Stimulated activated CD8-positive, alpha-beta memory T cell treated with anti-CD3 and anti-CD28 coated beads, Interleukin-7, amount 100 ng/mL, for 24 hours (primary cell): ENCODE measurements around the gene IRF2.

Experiments
- DNase-seq: peaks from one replicate; pipeline ENCODE4 v3.0.0-alpha.2; 2020; ENCODE audit warnings: low read depth

The IRF2 gene

DNA sequence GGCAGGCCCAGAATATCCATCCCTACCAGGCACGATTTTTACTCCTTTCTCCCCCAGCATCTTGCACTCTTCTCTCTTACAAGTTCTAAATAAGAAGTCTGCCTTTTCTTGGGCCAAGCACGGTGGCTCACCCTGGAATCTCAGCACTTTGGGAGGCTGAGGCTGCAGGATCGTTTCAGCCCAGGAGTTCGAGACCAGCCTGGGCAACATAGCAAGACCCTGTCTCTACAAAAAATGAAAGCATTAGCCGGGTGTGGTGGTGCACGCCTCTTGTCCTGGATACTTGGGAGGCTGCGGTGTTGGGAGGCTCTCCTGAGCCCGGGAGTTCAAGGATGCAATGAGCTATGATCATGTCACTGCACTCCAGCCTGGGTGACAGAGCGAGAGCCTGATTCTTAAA, 64.8 kb downstream of the IRF2 start:
- DNase-seq: no peak

DNA sequence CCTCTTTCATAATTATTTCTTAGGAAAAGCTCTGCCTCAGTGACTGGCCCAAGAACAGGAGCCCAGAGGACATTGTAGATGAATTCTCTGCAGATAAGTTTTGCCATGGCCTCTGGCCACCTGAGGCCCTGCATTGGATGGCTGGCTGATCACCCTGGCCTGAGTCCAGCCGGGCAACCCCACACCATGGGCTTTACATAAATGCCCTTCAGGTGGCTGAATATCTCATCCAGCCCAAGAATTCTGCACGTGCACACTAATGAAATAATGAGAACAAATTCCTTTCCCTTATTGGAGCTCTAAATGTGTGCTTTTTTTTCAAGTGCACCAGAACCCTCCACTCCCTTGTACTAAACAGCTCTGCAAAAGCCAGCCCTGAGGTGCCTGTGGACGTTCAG, 65.7 kb downstream of the IRF2 start:
- DNase-seq: no peak

DNA sequence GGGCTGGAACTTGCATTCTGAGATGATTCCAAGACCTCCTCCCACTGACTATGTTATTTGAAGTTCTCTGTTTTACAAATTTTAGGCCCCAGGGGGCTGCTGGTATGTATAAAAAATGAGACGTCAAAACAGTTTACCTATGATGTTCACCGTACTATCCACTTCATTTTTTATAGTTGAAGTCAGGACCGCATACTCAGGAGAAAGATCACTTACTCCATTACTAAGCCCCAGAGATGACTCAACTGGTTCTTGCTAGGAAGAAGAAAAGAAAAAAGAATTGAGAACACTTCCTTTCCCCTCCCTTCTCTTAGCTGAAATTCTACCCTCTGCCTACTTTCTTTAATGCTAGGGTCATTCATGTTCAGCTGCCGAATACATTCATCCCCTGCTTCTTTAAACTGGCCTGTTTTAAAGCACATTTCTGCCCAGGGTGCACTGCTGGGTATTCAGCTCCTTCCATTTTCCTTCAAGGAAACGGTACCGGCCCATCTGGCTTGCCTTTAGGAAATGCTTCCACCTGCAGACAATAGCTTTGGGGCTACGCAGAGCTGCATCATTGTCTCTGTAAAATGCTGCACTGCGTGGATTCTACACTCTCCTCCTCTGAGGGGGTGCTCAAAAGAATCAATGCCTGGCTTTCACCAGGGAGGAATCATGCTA, 66.2 kb downstream of the IRF2 start:
- no peak for DNase-seq

DNA sequence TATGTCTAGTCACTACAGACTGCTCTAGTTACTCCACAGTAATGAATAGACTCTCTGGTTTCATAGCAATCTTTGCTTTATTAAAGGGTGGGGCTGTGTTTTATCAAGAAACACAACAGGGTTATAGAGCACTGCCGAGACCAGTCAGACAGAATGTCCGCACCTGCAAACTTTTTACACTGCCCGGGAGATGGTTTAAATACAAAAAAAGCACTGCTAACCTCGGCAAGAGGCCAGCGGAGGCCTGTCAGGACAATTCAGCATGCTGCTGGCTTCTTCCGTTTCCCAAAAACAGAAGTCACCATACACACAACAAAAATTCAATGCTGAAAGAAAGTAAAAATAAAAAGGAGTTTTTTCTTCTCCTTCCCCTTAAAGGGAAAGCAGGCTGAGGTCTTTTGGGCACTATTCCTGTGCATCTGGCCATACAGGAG, 67.4 kb downstream of the IRF2 start:
- no peak for DNase-seq

DNA sequence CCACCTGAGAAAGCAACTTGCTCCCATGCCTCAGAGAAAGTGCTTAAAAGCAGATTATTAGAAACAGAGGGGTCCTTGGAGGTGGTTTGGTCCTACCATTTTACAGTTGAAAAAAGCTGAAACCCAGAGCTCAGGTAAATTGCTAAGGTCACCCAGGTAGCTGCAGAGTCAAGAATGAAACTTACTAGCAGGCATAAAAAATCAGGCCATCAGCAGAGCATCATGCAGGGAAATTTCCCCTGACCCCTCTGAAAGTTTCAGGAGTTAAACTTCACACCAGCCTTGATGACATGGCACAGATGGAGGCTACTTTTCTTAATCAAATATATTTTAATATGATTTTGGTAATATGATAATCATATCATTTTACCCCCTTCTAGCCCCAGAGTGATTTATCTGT, 70.3 kb downstream of the IRF2 start:
- DNase-seq: no peak

DNA sequence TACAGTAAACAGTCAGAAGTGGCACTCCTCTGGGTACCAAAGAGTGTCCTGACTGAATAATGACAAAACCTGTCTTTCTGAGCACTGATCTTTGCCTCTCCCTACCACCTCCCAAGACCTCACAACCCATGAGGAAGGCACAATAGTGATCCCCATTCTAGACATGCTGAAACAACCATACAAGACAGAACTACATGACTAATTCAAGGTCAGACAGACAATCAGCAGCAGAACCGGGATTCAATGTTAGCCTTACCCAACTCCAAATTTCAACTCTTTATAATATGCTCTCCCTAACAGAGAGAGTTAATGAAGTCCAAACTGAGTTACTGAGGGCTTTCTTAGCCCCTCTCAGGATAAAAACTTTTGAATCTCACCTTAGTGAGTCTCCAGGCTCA, 71.0 kb downstream of the IRF2 start:
- DNase-seq: no peak

DNA sequence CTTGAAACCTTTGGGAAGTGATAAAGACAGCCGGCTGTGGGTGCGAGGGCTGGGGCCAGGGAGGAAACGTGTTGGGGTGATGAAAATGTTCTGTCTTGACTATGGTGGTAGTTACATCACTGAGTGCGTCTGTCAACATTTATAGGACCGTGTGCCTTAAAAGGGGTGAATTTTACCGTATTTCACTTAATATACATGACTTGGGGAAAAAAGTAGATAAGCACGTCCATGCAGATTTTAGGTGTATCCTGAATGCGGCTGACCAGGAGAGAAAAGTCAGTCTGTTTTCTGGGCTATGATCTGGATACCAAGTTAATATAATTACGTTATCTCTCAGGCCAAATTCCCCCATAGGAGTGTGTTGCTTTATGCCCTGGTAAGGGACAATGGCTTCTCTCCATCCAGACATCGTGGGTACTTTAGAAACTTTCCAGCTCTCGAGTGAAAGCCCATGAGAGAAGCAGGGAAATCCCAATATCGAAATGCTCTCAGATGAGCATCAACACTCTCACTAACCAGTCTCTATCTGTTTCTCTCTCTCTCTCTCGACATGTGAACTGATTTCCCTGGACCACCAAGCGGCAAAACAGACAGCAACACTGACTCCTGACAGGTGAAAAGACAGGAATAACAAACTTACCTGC, 71.5 kb downstream of the IRF2 start:
- no peak for DNase-seq

DNA sequence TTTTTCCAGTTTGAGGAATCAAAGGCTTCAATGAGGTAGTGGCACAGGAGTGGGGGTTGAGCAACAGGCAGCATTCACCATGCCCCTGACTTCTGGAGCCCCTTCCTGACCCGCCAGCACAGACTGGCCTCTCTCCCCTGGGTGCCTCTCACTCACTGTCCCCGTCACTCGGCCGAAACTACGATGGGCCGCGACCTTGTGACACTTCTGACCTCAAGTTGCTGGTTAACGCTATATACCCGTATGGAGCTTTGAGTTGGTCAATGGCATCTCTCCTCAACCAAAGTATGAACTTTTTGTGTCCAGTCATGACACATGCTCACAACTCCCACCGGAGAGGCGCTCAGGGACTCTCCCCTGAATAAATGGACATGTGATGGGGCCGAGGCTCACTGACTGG, 72.1 kb downstream of the IRF2 start:
- no peak for DNase-seq

DNA sequence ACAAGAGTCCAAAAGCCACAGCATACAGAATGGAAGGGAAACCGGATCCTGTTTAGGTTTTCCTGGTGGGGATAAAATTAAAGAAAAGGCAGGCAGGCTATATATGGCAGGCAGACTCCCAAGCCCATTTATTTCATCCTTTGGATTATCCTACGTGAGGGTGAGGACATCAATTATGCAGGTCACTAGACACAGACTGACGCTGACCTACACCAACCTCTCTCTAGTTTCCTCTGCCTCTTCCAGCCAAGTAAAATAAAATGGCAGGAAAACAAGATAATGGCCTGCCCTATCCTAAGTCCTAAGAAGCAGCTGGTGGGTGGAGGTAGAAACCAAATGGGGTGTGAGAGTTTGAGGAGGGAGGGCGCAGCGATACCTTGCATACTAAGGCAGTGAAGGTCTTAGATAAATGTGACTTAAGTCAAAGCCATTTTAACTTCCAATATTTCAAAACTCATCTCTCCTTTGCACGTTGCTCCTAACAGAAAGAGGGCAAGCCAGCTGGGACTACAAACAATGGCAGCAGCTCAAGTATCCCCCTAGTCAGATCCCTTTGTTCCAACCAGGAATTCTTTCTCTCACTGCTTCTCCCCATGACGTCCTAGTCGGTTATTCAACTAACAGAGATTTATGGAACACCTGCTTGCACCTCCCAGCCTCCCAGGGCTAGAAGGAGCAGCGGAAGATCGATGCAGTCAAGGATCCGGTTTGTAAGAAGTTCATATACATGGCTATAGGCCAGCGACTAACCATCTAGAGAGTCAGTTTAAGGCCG, 72.8 kb downstream of the IRF2 start:
- no peak for DNase-seq

DNA sequence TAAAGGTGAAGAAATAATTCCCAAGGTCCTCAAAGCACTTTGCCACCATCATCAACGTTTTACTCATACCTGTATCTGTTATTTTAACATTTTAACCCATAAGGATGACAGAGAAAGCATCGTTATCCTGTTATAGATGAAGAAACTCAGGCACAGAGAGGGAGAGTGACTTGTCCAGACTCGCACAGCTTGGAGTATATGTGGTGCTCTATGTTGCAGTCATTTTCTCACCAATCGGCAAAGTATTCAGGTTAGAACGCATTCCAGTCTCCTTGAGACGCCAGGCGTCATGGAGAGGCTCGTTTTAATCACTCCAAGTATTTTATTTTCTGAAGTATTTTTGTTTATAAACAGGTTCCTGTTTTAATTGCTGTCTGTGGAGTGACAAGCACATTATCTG, 73.5 kb downstream of the IRF2 start:
- no peak for DNase-seq

DNA sequence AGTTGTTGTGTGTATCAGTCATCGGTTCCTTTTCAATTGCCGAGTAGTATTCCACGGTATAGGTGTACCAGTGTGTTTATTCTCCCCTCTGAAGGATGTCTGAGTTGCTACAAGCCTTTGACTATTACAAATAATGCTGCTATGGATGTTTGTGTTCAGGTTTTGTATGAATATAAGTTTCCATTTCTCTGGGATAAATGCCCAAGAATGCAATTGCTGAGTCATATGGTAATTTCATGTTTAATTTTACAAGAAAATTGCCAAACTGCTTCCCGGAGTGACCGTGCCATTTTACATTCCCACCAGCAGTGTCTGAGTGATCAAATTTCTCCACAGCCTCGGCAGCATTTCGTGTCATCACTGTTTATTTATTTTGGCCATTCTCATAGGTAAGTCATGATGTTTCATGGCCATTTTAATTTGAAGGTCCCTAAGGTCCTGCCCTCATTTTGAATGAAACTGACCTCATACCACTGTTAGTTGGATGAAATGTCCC, 73.9 kb downstream of the IRF2 start:
- DNase-seq: no peak

DNA sequence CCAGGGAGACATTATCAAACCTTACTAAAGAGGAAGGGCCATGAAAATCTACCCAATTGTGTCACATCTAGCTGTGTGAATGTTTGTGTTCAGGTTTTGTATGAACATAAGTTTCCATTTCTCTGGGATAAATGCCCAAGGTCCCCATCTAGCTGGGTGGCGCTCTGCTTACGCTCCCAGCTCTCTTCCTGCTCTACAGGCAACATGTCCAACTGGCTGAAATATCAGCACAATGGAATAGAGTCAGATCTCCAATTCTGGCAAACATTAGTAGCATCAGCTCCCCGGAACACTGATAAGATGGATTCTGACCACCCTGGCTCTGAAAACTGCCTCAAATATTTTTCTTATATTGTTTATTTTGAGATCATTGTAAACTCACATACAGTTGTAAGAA, 74.8 kb downstream of the IRF2 start:
- no peak for DNase-seq

DNA sequence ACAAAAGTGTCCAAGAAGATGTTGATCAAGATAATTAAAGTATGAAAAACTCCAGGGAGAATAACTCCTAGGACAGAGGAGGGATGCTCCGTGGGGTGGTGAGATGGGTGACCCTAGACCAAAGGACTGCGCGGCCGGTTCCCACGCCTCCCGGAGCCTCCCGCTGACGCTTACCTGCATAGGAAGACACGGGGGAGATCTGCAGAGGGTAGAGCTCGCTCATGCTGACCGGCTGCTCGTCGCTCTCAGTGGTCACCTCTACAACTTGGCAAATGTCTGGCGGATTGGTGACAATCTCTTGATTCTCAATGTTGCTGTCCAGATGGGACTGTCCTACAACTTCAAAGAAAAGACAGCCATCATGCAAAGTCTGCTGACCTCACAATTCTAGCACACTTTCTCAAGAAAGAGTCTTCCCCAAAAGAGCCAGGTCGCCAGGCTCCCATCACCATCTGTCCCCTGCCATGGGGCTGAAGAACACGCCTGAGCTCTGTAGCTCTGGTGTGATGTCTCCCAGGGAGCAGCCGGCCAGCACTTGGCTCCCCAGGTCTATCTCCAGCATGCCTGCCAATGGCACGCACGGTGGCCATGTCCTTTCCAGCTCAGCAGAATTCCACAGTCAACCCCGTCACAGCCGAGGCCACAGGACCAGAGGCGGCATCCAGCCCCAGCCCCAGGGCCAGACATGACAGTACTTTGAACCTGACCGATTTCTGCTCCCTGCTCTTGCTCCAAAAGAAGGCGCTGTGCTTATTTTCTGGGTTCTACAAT, 75.4 kb downstream of the IRF2 start:
- DNase-seq: no peak

DNA sequence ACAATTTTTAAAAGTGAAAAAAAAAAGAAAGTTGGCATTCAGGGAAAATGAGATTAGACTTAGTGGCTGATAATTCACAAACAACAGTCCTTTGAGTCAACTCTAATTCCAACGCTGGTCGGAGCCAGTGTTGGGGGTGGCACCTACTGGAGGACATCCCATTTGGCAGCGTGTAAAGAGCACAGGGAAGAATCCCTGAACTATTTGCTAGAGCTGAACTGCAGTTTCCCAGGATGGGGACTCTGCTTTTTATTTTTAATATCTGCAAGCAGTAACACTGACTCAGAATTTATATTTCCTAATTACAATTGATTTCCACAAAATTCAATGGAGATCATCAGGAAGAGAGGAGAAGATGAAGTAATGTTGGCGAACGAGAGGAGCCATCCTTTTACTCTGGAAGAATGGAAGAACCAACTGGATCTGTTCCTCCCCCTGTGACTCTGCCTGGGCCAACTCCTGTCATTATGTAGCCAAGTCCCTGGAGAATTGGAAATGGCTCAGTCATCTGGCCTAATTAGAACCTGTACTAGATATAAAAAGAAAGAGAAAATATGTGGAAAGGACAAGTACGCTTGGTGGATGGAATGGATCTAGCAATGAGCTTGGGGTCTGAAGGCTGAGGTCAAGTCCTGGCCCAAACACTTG, 76.7 kb downstream of the IRF2 start:
- DNase-seq: no peak

DNA sequence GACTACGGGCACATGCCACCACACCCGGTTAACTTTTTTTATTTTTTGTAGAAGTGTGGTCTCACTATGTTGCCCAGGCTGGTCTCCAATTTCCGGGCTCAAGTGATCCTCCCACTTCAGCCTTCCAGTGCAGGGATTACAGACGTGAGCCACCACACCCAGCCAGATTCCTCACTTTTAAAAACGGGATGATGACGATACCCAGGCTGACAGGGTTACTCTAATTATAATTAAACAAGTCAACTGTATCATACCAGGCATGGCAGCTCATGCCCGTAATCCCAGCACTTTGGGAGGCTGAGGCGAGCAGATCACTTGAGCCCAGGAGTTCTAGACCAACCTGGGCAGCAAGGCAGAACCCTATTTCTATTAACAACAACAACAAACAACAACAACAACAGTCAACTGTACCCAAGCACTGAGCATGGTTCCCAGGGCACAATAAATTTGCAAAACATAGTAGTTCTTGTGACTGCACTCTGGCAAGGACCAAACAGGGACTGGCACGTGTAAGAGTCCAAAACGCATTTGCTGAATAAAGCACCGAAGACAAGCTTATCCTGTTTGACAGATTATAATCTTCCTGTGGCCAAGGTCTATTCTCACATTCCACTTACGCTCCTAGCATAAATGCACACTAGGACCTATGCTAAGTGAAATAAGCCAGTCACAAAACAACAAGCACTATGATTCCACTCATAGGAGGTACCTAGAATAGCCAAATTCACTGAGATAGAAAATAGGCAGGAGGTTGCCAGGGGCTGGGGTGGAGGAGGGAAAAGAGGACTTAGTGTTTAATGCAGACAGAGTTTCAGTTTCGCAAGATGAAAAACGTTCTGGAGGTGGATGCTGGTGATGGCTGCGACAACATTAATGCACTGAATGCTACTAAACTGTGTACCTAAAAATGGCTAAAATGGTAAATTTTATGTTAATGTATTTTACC, 77.5 kb downstream of the IRF2 start:
- no peak for DNase-seq

DNA sequence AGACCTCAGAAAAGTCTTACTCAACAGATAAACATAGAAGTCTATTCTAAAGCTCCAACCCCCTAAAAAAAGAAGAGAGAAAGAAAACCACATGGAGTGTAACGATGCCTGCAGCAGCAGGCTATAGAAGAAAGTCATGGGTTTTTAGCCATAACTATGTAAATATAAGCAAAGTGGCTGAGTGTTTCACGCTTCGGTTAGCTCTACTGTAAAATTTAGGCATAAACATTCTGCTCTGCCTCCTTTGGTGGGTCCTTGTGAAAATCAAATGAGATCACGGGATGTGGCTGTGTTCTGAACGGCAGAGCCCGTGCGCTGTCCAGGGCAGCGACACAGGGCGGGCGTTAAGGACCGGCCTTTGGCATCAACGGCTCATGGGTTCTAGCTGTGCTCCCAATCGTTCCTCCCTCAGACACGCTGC, 78.4 kb downstream of the IRF2 start:
- no peak for DNase-seq

DNA sequence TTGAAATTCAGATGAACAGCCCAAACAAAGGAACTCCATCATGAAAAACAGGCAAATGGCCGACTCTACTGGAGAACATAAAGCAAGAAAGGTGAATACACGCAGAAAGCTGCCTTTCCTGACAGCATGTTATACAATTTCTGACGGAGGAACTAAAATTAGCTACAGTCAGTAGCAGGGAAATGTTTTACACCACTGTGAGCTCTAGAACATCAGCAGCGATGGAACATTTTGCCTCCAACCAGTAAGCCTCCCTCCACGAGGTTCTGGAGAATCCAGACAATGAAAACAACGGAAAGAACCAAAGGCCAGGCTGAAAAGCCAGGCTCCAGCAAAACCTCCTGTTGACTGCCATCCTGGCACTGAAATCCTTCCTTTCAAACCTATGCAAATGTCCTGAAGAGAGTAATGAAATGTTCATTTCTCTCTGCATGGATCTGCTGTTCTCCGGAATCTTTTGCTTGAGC, 78.9 kb downstream of the IRF2 start:
- no peak for DNase-seq

DNA sequence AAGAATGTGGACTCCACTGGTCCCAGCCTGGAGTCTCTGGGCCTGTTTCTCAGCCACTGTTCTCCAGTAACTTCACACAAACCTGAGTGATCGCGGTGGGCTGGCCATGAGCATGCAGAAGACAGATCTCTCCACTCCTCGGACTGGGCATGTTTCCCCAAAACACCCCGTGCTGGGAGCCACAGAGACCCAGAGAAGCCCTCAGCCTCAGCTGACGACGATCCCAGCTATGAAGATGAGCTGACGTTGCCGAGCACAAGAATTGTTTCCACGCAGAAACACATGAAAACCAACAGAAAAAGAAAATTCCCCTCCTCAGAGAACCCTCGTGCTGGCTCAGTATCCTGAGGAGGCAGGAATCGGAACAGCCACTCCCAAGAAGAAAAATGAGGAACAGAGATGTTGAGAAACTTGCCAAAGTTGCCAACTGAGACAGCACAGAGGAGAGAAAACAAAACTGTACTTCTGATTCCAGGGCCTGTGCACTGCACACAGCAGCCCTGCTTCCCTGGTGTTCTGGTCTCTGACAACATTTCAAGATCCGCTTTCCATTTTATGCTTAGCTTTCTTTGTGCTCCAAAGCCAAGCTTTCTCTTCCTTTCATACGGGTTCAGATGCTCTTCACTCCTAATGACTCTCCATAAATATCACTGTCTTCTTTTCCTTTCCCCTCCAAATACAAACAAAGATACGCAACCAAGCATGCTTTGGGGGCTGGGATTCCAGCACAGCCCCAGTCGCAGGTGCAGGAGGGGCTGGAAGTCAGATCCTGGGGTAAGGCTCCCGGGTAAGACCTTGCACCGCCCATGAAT, 81.4 kb downstream of the IRF2 start:
- DNase-seq: no peak

DNA sequence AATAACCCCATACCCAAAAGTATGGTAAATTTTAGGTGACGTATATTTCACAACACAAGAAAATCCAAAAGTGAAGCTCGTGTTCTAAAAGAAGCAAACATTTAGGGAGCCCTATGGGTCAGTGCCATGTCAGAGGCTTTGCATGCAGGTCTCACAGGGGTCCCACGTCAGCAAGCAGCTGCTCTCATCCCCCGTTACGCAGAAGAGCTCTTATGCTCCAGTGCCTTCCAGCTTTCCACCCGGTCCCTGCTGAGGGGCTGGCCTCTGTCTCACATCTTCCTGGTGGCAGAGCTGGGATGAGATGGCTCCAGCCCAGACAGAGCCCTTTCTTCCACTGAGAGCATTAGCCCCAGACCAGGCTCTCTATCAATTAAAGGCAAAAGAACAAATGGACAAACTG, 82.0 kb downstream of the IRF2 start:
- no peak for DNase-seq
